ENCODE data around the gene ASIC1.
A peak's percentile ranks its signal among the peaks of the same experiment; 100 is the strongest.

ASIC1 gene

DNA sequence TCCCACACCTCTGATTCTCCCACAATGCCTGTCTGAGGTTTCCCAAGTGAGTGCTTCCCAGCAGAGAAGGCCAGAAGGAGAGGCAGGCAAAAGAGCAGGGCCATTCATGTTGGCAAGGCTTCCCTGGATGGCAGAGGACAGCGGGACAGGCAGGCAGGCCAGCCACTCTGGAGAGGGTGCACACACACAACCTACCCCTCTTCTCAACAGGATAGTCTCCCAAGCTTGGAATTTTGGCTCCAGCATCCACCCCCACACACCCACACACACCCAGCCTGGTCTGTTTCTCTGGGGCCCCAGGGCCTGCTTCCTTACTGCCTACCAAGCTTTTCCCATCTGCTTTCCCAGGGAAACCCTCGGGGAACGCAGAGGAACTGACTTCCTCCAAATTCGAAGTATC, 16.7 kb upstream of the ASIC1 start:
- DNase-seq (ENCODE audit: extremely low read depth in 1 of 2, low read depth in 1 of 2), result no peak

DNA sequence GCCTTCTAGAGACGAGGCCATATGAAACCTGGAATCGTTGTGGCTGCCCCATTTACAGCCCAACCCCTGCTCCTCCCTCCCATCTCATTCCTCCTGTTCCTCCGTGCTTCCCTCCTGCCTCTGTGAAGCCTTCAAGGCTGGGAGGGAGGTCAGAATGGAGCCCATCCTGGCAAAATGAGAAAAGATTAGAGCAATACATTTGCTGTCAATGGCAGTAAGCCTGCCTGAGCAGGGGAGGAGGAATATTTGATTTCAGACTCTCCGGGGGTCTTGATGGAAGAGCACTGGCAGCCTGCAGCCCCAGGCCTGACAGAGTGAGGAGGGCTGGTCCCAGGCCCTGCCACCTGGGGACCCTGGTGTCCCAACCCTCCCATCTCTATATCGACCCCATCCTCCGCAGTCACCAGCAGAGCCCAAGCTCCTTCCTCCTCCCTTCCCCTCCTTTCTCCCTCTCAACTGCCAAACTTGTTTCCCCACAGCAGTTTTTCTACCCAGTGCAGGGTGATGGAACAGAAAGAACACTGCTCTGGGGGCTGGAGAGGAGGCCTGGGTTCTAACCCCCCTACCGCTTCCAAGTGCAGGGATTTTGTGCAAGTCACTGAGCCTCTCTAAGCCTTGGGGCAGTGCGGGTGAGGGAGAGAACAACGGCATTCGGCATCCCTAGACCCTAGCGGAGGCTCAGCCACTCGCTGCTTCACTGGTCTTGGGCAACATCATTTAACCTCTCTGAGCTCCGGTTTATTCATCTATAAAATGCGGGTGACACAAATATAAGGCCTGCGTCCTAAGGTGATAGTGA, 16.1 kb upstream of the ASIC1 start:
- DNase-seq (ENCODE audit: extremely low read depth in 1 of 2, low read depth in 1 of 2), result no peak

DNA sequence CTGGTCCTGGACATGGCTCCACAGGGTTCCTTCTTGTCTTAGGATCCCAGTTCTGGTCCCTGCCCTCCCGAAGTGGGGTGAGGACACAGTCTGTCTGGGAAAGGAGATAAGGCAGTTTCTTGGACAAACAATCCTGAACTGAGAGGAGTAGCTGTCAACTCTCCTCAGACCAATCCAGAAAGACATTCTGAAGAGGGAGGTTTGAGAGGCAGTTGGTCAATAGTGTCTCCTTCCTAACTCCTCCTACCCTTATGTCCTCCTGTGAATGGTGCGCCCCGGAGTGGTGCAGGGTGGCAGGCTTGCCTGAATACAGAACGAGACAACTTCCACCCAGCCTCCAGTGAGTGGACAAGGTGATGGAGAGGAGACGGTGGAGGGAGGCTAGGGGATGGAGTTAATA, 15.4 kb upstream of the ASIC1 start:
- no peak for DNase-seq (ENCODE audit: extremely low read depth in 1 of 2, low read depth in 1 of 2)

DNA sequence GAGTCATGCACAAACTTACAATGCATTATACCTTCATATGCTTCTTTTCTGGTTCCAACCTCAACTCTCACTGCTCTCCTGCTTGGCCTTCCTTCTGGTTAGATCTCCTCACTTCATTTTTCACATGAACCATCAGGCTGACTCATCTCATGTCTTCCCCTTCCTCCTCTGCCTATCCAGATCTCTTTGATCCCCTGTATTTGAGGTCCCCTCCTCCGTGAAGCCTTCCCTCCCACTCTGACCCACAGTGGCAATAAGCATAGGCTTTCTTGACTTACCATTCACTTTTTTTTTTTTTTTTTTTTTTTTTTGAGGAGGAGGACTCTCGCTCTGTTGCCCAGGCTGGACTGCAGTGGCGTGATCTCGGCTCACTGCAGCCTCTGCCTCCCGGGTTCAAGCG, 14.7 kb upstream of the ASIC1 start:
- peak in 1 of 2 donors; percentile 34 for DNase-seq (ENCODE audit: extremely low read depth in 1 of 2, low read depth in 1 of 2)

DNA sequence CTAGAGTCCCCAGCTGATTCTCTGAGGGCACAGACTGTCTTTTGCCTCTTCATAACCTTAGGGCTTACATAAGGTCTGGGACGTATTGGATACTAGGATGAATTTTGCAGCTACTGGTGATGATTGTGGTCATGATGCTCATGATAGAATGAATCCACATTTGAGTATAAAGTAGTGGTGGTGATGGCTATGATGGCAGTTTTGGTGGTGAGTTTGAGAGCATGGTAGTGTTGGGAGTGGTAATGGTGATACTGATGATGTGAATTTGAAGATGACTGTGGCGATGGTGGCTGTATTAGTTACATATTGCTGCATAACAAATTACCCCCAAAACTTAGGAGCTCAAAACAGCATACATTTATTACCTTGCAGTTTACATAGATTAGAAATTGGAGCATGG, 14.1 kb upstream of the ASIC1 start:
- no peak for DNase-seq (ENCODE audit: extremely low read depth in 1 of 2, low read depth in 1 of 2)

DNA sequence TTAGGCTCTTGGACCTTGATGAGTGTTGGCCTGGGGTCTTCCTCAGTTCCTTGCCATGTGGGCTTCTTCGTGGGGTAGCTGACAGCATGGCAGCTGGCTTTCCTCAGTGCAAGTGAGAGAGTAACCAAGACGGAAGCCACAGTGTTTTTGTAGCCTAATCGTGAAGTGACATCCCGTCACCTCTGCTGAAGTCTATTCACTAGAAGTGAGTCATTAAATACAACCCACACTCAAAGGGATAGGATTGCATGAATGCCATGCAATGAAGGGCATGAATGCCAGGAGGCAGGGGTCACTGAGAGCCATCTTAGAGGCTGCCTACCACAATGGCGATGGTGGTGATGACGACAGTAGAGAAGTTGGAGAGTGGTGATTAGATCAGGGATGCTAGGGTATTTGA, 13.5 kb upstream of the ASIC1 start:
- DNase-seq (ENCODE audit: extremely low read depth in 1 of 2, low read depth in 1 of 2), result no peak

DNA sequence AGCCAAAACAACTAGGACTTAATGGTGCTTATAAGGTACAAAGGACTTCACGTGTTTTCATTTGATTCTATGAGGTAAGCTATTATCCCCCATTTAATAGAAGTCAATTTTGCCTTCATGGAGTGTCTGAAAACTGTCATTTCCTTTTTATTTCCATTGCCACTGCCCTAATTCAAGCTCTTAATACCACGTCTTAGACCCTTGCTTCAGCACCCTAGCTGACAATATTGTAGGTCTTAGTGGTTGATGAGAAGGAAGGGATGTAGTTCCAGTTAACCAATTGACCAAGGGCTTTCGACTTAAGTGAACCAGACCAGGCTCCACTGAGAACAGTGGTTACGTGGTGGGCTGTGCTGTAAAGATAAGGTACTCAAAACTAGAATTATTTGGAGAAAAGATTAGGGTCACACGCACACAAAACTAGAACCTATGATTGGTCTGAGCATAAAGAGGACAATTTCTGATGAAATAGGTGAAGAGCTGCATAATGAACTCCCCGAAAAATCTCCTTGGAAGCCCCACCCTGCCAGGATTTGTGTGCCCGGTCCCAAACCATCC, 9.6 kb upstream of the ASIC1 start:
- DNase-seq (ENCODE audit: extremely low read depth in 1 of 2, low read depth in 1 of 2), result no peak

DNA sequence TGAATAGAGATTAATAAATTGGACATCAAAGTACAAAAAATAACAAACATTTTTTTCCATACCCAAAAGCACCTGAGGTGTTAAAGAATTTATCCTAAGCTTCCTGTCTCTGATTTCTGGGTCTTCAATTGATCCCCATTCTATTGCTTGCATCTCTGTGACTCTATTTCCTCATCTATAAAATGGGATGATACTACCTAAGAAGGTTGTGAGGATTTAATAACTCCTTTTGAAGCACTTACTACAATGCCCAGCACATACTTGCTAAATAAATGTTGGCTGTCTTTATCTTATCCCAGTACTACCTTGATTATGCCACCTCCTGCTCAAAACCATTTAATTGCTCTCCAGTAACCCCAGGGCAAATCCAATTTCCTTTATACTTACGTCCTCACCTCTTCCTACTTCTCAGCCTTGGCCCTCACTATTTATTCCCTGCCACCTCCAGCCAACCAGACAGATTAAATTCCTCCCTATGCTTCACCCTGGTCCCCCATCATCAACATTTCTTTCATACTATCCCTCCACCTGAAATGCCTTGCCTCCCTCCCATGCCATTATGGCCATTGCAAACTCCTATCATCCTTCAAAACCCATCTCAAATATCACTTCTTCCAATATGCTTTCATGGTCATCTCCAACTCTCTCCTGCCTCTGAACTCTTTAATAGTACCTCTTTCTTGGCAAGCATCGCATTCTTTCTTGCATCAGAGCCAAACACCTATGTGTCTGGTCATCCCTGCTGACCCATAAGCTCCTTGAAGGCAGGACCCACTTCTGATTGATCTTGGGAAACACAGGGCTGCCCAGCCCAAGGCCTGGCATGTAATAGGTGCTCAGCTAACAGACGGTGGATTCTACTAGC, 7.9 kb upstream of the ASIC1 start:
- DNase-seq (ENCODE audit: extremely low read depth in 1 of 2, low read depth in 1 of 2), result no peak

DNA sequence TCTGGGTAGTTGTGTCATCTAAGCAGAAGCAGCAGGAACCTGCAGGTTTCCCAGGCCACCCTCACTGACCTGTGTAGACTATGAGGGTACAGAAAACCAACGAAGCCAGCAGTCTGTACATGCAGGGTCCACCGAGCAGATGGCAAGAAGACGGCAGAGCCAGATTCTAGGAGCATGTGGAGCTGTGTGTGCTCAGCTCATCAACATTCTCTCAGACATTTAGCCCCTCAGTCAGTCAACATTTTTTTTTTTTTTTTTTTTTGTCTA, 7.3 kb upstream of the ASIC1 start:
- DNase-seq (ENCODE audit: extremely low read depth in 1 of 2, low read depth in 1 of 2), result no peak

DNA sequence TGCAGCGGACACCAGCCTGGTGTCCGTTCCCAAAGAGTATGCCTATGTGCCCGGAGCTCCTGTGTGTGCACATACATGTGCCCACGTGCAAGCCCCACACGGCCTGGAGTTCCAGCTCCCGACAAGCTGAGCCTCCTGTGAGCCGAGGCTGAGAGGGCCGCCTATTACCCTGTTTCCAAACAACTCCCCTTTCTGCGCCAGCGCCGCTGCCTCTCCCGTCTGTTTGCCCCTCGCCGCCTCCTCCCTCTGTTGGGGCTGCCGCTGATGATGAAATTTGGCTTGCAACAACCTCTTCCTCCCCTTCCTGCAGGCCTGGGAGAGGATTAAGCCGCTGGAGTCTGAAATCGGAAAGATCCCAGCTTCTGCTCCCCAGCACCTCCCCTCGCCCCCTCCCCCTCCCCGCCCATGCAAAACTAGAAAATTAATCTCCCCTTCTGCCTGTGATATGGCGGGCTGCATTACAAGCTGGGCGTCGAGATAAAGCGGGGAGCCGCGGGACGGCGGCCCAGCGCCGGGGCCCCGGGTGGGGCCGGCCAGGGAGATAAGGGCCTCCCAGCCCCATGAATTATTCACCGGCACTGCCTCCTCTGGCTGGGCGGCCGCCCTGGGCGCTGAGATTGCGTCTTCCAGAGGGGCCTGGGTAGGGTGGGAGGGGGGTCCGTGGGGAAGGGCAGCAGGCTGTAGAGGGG, 6.8 kb upstream of the ASIC1 start:
- no peak for DNase-seq (ENCODE audit: extremely low read depth in 1 of 2, low read depth in 1 of 2)

DNA sequence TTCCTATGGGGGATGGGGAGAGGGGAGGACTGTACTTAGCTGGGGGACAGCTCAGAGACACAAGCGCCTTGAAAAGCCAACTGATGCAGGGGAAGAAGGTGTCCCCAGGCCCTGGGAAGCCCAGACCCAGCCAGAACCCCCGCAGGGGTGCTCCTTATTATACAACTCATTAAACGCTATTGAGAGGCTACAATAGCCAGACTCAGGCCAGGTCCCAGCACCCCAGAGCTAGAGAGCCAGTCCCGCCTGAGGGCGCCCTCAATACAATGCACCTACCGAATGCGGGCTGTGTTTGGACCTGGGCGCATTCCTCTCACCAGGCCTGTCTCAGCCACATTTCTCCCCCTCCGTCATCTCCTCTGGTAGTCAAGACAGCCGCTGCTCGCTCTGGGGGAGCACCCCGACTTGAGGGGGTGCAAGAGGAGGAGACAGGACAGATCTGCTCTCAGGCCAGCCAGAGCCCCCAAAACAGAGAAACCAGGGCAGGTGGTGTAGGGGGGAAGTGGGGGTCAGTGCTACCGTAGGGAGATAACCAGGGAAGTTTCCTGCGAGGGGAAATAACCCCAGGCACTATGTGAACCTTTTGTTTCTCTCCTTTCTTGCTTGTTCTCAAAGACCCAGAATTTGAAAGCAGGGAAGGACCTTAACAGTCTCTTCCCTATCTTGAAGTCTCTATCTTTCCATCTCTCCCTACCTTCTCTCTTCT, 6.1 kb upstream of the ASIC1 start:
- no peak for DNase-seq (ENCODE audit: extremely low read depth in 1 of 2, low read depth in 1 of 2)

DNA sequence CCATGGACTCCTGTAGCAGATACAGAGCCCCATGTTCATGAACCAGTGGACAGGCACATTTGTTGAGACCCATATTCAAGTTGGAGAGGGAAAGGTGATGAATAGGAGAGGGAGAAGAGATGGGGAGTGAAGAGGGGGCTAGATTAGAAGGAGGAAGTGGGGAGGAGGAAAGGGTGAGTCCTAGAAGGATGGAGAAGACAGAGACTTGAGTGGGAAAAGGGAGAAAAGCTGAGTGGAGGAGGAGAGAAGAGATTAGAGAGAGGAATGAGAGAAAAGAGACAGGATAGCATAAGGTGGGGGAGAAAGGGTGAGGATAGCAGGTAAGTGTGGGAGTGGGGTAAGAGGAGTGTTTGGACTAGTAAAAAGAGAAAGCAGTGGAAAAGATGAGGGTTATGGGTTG, 4.9 kb upstream of the ASIC1 start:
- DNase-seq (ENCODE audit: extremely low read depth in 1 of 2, low read depth in 1 of 2), result no peak

DNA sequence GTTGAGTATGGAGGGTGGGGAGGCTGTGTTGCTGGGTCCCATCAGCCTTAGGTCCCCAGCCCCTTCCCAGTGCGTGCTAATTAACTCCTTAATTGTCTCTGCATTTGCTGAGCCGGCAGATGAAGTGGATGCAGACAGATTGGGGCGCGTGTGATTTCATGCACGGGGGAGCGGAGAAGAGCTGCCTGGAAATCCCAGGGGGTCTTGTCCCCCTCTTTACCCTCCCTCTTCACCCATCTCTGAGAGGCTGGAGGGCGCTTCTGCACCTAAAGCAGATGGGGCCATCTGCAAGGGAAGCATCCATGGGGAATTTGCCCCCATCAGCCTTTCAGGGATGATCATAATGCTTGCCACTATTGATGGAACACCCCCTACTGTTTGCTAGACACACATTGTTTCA, 4.4 kb upstream of the ASIC1 start:
- no peak for DNase-seq (ENCODE audit: extremely low read depth in 1 of 2, low read depth in 1 of 2)

DNA sequence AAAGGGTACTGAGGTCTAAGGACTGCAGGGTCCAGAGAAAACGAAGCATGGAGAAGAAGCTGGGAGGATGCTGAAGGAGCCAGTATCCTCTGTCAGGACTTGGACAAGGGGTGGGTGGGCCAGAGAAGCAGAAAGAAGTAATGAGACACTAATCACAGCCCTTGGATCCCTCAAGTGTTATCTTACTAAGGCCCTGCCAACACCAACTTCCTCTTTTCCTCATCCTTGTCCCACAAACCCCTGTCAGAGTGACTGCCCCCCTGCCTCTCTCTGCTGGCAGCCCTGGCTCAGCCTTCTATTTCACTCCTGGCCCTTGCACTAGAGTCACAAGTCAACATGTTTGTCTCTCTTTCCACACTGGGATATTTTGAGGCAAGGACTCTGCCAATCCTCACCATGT, 3.8 kb upstream of the ASIC1 start:
- DNase-seq (ENCODE audit: extremely low read depth in 1 of 2, low read depth in 1 of 2), result no peak

DNA sequence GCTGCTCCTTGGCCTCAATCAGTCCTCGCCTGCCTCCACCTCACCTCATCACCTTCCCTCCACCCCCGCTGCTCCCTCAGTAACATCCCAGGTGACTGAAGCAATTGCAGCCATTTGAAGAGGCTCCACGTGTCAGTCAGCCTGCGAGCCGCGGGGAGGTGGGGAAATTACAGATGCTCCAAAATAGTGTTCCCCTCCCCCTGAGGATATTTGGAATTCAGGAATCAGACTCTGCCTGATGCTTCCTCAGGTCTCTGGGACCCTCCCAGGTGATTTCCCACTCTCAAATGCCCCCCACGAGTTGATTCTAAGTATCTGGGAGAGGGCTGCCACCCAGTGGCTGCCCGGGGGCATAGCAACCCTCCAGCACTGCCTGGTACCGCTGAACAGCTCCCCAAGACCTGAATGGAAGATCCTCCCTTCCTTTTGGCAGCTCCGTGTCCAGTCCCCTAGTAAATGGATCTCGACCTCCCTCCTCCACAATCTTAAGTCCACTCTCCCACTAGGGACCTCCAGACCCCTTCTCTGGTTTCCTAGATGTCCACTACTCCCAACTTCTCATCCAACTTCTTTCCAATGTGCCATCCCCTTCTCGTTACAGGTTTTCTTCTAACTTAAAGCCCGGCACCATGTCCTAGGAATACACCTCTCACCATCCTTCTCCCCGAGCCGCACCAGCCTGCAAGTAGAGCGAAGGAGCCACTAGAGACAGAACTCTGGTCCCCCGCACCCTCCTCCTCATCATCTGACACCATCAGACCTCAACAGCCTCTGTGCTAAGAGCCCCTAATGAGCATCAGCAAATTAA, 1.4 kb upstream of the ASIC1 start:
- DNase-seq (ENCODE audit: extremely low read depth in 1 of 2, low read depth in 1 of 2), result peak in 1 of 2 donors; percentile 23

DNA sequence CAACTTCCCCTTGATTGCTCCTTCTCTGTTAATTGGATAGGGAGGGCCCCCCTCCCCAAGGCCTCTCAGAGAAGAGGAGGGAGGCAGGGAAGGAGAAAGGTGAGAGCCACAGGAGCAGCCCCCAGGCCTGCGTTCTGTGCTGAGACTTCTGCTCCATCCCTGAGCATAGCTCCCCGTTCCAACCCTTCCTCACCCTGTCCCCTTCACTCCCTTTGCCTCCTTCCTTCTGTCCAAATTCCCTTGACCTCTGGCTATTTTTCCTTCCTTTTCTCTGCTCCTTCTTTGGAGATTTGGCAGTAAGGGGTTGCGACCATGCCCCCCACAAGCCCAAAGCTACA, 788 bp upstream of the ASIC1 start:
- DNase-seq (ENCODE audit: extremely low read depth in 1 of 2, low read depth in 1 of 2), result no peak

DNA sequence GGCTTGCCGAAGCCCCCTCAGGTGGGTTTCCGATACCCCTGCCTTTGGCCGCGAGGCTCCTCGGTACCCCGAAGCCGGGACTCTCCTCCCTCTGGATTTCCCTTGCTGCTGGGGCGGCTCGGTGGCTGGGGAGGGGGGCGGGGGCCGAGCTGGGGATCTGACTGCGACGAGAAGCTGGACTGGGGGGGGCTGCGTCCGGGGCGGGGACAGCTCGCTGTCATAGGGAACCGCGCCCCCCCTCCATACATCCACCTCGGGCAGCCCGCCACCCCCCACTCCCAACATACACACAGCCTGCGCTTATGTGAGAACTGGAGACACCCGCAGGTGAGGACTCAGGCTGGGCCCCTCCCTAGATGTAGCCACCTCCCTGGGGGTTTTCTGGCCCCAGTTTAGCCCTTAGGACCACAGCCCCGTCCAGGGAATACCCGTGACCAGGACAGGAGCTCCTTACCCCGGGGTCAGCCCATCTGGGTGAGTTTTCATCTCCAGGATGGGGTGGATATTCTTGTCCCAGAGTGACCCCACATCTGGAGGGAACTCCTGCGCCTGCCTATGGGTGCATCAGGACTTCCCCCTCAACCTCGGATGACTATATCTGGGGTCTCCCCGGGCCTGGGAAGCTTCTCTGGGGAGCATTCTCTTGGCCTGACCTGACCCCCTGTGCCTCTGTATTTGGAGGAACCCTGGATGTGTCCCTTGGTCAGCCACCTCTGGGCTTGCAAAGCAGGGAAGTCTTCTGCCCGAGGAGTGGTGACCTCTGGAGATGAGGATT, 687 bp downstream of the ASIC1 start:
- DNase-seq (ENCODE audit: extremely low read depth in 1 of 2, low read depth in 1 of 2), result no peak

DNA sequence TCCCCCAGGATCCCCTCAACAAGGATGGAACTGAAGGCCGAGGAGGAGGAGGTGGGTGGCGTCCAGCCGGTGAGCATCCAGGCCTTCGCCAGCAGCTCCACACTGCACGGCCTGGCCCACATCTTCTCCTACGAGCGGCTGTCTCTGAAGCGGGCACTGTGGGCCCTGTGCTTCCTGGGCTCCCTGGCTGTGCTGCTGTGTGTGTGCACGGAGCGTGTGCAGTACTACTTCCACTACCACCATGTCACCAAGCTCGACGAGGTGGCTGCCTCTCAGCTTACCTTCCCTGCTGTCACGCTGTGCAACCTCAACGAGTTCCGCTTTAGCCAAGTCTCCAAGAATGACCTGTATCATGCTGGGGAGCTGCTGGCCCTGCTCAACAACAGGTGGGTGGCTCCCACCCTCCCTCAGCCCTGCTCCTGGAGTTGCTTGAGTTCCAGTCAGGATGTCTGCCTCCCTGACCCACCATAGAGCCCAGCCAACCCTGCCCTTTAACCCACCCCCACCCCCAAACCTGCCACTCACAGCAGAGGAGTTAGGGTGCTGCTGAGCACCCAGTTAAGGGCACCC, 1.4 kb downstream of the ASIC1 start:
- DNase-seq (ENCODE audit: extremely low read depth in 1 of 2, low read depth in 1 of 2), result no peak

DNA sequence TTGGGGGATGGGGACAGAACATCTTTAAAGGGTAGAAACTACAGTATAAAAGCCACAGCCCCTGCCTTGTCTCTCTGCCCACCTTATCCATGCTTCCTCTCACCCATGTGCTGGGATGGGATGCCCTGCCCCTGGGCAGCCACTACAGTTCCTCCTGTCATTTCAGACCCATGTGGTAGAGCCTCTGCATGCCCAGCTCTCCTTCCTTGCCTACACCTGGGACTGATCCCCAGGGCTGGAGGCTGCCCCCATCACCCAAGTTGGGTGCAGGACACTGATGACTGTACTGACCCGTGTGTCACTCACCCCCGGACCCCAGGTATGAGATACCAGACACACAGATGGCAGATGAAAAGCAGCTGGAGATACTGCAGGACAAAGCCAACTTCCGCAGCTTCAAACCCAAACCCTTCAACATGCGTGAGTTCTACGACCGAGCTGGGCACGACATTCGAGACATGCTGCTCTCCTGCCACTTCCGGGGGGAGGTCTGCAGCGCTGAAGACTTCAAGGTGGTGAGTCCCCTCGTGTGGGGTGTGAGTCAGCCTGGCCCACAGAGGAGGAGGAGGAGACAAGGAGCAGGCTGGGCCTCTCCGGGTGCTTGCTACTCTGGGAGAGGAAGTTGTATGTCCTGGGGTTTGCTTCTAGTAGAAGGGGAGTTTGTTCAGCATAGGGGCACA, 2.2 kb downstream of the ASIC1 start:
- peak; percentile 56 to 75 for DNase-seq (ENCODE audit: extremely low read depth in 1 of 2, low read depth in 1 of 2)

Measured in stimulated activated CD8-positive, alpha-beta memory T cell treated with anti-CD3 and anti-CD28 coated beads, Interleukin-7, amount 100 ng/mL, for 48 hours (primary cell).